ENCODE data around the gene SPANXD. TPM values are rescaled to one million over a fixed set of nuclear protein-coding genes. Genes with fewer than 3 reads are reported as not detected.

SPANXD gene
- total and polyA plus RNA-seq, 10 of the 15 experiments (the other 5 are each of a cell fraction or from before 2014, with no cell fraction given) = not detected

DNA sequence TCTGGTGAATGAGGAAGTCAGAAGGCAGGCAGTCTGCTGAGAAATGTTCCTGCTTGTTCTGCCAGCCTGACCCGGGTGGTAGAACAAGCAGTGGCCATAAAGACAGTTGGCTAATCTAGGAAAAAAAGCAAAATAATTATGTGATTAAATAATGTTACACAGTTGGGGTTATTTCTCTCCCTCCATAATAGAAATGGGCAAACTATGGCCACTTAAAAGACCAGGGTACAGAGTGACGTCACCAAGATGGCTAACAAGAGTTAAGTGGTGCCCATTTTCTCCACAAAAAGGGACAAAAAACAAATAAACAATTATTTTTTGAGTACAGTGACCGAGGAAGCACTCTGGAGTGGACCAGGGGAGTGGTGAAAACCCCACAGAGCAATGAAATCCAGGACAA lies 16.1 kb upstream of the SPANXD start:
- Histone ChIP-seq H3K9ac (ENCODE audit: control insufficient read depth, insufficient read depth, low read length) (no peak overlapping the region), H3K4me3 (no peak overlapping the region), H3K4me1 (ENCODE audit: control insufficient read depth, insufficient read depth, low read length) (no peaks in the 10 kb centered on the region), H3K36me3 (ENCODE audit: control insufficient read depth in 2 of 2, insufficient read depth in 2 of 2, low read length in 1 of 2) (no peaks in the 10 kb centered on the region), H3K27me3 (replicated peaks in 1 of 2; ENCODE audit: control insufficient read depth in 2 of 2, insufficient read depth in 2 of 2, low read length in 1 of 2) (no peaks in the 10 kb centered on the region), H3K27ac (ENCODE audit: control insufficient read depth, insufficient read depth) (no peak overlapping the region), H2AFZ (ENCODE audit: control insufficient read depth, low read depth, low read length) (no peak overlapping the region), H3K9me3 (replicated peaks; ENCODE audit: control insufficient read depth, insufficient read depth, low read length) (no peaks in the 10 kb centered on the region), H4K20me1 (ENCODE audit: control insufficient read depth, insufficient read depth) (no peaks in the 10 kb centered on the region), H3K79me2 (ENCODE audit: control insufficient read depth, insufficient read depth, low read length) (no peaks in the 10 kb centered on the region), H3K4me2 (ENCODE audit: control insufficient read depth, insufficient read depth) (no peak overlapping the region)
- FAIRE-seq = no peak
- in situ Hi-C loops (cut with MboI) (no loop called here), intact Hi-C loops (cut with micrococcal nuclease; ENCODE audit: unreplicated experiment) (no loop called here)
- TF ChIP-seq TBL1XR1 (IDR thresholded peaks at IDR 0.05; ENCODE audit: low read depth, low read length) (no peak), RFX5 (IDR thresholded peaks at IDR 0.05; ENCODE audit: low read depth, low read length) (no peak), CHD4 (IDR thresholded peaks at IDR 0.05) (no peak), SREBF1 (IDR thresholded peaks at IDR 0.05; ENCODE audit: low read length) (no peak), EED (IDR thresholded peaks at IDR 0.05; ENCODE audit: low read depth) (no peak), TCF7 (IDR thresholded peaks at IDR 0.05; ENCODE audit: borderline replicate concordance) (no peak), IRF5 (IDR thresholded peaks at IDR 0.05; ENCODE audit: borderline replicate concordance) (no peak), EZH2 (IDR thresholded peaks at IDR 0.05; ENCODE audit: borderline replicate concordance, control insufficient read depth, low read depth, low read length) (no peak), TCF12 (IDR thresholded peaks at IDR 0.05; ENCODE audit: low read depth, low read length) (no peak), BHLHE40 (IDR thresholded peaks at IDR 0.05; ENCODE audit: borderline replicate concordance in 1 of 2, low read depth in 2 of 2, low read length in 1 of 2) (no peak), ZBTB33 (IDR thresholded peaks at IDR 0.05) (no peak), RAD51 (IDR thresholded peaks at IDR 0.05) (no peak), GABPA (IDR thresholded peaks at IDR 0.05; ENCODE audit: low read depth) (no peak), SMAD1 (IDR thresholded peaks at IDR 0.05; ENCODE audit: low read depth, partially characterized antibody) (no peak)
- TF ChIP-seq, protein P1, sequence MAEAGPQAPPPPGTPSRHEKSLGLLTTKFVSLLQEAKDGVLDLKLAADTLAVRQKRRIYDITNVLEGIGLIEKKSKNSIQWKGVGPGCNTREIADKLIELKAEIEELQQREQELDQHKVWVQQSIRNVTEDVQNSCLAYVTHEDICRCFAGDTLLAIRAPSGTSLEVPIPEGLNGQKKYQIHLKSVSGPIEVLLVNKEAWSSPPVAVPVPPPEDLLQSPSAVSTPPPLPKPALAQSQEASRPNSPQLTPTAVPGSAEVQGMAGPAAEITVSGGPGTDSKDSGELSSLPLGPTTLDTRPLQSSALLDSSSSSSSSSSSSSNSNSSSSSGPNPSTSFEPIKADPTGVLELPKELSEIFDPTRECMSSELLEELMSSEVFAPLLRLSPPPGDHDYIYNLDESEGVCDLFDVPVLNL (IDR thresholded peaks at IDR 0.05; ENCODE audit: low read depth, low read length) = no peak
- TF ChIP-seq, protein P2, sequence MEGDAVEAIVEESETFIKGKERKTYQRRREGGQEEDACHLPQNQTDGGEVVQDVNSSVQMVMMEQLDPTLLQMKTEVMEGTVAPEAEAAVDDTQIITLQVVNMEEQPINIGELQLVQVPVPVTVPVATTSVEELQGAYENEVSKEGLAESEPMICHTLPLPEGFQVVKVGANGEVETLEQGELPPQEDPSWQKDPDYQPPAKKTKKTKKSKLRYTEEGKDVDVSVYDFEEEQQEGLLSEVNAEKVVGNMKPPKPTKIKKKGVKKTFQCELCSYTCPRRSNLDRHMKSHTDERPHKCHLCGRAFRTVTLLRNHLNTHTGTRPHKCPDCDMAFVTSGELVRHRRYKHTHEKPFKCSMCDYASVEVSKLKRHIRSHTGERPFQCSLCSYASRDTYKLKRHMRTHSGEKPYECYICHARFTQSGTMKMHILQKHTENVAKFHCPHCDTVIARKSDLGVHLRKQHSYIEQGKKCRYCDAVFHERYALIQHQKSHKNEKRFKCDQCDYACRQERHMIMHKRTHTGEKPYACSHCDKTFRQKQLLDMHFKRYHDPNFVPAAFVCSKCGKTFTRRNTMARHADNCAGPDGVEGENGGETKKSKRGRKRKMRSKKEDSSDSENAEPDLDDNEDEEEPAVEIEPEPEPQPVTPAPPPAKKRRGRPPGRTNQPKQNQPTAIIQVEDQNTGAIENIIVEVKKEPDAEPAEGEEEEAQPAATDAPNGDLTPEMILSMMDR (IDR thresholded peaks at IDR 0.05 in 2 of 3, conservative IDR thresholded peaks at IDR 0.05 in 1 of 3; ENCODE audit: control insufficient read depth in 2 of 3, extremely low read depth in 1 of 3, insufficient read depth in 1 of 3, low read depth in 3 of 3, low read length in 3 of 3) = no peak
- ChIA-PET SMC1A (ENCODE audit: uncharacterized antibody, unreplicated experiment) (no interaction called here), RAD21 (ENCODE audit: unreplicated experiment) (no interaction called here), POLR2A (no interaction called here), CTCF (no interaction called here)
- WGBS (ENCODE audit: insufficient coverage, insufficient replicate concordance, low lambda C conversion rate, missing lambda C conversion rate) = 17% methylated on average over 3 of the region's 3 CpGs
- BruUV-seq (replicated peaks) = no TSS peak
- no peak for ATAC-seq
- no peak for DNase-seq (ENCODE audit: low read depth, low spot score)

Data from GM12878 (cell line).